Measurements from ENCODE around the gene XYLT1. TPM values are rescaled to one million over a fixed set of nuclear protein-coding genes. Genes with fewer than 3 reads are reported as not detected.

Gene XYLT1
- total RNA-seq, 2 donors from 2014 or later, result 21.4 to 22.6 TPM

DNA sequence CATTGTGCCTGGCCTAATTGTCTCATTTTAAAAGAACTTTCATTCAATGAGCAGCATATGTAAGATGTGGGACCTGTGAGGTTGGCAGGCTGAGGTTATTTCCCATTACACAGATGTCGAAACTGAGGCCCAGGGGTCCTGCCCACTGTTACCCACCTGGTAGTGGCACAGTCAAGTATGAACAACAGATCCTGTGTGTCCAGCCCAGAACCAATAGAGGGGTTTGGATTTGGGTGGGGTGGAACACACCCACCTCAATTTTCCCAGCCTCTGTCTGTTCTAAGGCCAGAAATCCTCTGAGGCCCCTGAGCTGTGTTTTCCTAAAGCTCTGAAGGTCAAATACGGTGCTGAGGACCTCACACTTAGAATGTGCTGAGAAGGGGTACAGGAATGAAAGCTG lies 179.5 kb downstream of the XYLT1 start:
- Mint-ChIP-seq H3K36me3 (ENCODE audit: low read depth) (no peaks in the 10 kb centered on the region), H3K27ac (peak overlapping the region; percentile 17), H3K9me3 (no peaks in the 10 kb centered on the region), H3K4me1 (peaks cover 6% of the 10 kb centered on the region), H3K4me3 (no peak overlapping the region), H3K27me3 (no peaks in the 10 kb centered on the region)
- ATAC-seq (replicated peaks), result no peak

DNA sequence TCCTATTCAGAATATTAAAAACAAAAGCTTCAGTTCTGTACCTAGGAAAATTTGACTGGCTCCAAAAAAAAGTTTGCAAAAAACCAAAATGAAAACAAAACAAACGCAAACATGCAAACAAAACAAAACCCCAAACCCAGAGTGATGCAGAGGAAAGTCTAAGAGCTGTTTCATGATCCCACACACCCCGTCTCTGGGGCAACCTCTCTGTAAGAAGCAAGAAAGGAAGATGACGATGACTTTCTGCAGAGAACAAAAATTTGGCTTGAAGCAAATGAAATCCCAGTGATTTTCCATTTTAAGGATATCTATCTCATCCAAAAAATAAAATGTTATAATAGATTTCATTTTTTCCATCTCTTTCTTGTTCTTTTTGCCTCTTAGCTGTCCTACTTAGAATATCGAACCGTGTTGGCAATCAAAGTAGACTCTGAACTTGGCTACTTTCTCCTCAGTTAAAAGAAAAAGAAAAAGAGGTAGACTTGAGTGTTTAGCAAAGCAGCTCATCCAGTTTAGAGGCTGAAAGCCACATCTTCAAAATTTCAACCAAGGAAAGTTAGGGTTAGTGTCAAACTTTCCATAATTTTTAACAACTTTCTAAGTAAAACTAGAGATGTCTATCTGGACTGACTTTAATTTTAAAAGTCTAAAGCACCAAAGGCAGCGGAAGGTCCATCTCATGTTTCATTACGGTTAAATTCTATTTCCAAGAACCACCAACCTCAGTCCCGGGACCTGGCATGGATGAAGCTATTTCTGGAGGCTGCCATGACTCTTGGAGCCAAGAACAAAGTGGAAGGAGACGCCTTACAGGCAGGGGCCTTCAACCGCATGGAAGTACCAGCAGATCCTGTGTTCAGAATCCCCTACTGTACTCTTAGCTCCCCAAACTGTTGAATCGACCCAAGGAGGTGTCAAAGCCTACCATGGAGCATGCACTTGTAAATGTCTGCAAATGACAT lies 180.8 kb downstream of the XYLT1 start:
- Mint-ChIP-seq H3K4me3 (no peak overlapping the region), H3K27ac (no peak overlapping the region), H3K4me1 (peaks cover 4% of the 10 kb centered on the region), H3K9me3 (no peaks in the 10 kb centered on the region), H3K27me3 (no peaks in the 10 kb centered on the region), H3K36me3 (ENCODE audit: low read depth) (no peaks in the 10 kb centered on the region)
- ATAC-seq (replicated peaks), result no peak

DNA sequence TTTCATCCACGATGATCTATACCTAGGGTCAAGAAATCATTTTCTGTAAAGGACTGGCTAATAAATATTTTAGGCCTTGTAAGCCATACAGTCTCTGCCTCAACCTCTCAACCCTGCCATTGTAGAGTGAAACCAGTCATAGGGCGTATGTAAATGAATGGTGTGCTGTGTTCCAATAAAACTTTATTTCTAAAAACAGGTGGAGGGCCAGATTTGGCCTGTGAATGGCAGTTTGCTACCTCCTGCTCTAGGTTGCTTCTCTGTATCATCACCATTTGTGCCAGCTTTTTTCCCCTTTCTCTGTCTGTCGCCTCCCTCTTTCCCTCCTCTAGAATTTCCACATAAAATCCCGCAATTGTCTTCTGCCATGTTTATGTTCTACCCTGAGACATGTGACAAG lies 181.7 kb downstream of the XYLT1 start:
- H3K4me3 Mint-ChIP-seq, result no peak overlapping the region
- peaks cover 4% of the 10 kb centered on the region for H3K4me1 Mint-ChIP-seq
- H3K27me3 Mint-ChIP-seq, result no peaks in the 10 kb centered on the region
- ATAC-seq (replicated peaks), result no peak
- no peak overlapping the region for H3K27ac Mint-ChIP-seq
- H3K9me3 Mint-ChIP-seq, result no peaks in the 10 kb centered on the region
- H3K36me3 Mint-ChIP-seq (ENCODE audit: low read depth), result no peaks in the 10 kb centered on the region

DNA sequence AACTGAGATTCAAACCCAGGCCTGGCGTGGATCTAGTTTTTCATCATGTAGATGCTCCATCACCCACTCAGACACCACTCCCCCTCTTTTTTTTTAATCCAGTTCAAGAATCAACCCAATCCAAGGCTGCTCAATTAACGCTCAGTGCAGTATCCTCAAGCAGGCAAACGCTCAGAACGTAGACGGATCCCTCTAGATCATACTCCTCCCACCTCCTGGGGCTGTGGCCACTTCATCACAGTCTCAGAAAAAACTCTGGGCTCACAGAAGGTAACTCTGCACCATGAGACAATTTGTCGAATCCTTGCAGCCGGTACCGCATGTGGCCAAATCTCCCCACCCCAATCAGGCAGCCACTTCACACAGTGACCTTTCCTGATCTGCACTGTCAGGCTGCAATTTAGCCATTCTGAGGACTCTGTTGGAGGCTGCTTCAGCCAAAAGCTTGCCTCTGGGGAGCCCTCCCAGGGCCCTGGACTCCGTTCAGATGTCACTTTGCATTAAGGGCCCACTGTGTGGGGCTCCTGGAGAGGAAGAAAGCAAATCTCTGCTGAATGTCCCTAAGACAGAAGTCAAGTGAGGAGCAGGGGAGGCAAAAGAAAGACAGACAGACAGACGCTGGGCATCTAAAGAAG lies 183.5 kb downstream of the XYLT1 start:
- peaks cover 10% of the 10 kb centered on the region for H3K4me1 Mint-ChIP-seq
- ATAC-seq (replicated peaks), result no peak
- no peak overlapping the region for H3K27ac Mint-ChIP-seq
- no peaks in the 10 kb centered on the region for H3K9me3 Mint-ChIP-seq
- H3K36me3 Mint-ChIP-seq (ENCODE audit: low read depth), result no peaks in the 10 kb centered on the region
- no peak overlapping the region for H3K4me3 Mint-ChIP-seq
- H3K27me3 Mint-ChIP-seq, result no peaks in the 10 kb centered on the region

DNA sequence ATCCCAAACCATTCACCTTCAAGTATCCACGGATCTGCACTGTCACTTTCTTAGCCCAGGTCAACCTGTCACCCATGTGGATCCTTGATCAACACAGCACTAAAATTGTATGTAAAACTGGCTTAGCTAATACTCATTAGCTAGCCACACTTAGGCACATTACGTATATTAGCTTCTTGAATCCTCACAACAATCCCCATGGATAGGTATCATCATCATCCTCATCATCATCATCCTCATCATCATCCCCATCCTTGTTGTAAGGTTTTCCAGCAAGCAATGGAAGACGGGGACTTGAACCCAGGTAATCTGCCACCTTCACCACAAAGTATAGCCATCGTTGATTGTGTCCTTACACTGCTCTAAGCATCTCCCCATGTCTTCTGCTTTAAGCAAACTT lies 184.3 kb downstream of the XYLT1 start:
- H3K9me3 Mint-ChIP-seq, result no peaks in the 10 kb centered on the region

DNA sequence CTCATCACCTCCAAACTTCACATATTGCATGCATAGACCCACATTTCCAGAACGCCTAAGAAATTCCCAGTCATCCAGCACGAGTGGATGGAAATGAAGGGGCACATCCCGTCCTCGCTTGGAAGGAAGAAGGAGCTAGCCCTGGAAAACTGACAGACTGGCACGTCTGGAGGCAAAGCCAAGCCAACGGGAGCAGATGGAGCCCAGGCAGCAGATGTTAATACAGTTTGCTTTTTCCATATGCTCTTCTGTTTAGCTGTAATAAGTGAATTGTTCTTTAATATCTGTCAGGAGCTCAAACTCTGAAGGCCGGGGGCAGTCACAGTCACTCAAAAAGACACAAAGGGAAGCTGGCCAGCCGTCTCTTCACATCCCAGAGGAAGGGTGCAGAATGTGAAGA lies 187.7 kb downstream of the XYLT1 start:
- Mint-ChIP-seq H3K27me3 (no peaks in the 10 kb centered on the region), H3K4me3 (no peak overlapping the region), H3K27ac (no peak overlapping the region), H3K9me3 (no peaks in the 10 kb centered on the region), H3K4me1 (peaks cover 14% of the 10 kb centered on the region), H3K36me3 (ENCODE audit: low read depth) (no peaks in the 10 kb centered on the region)
- no peak for ATAC-seq (replicated peaks)

More for the DNA sequence above, 184.3 kb downstream of the XYLT1 start:
- no peak for ATAC-seq (replicated peaks)
- Mint-ChIP-seq H3K27ac (no peak overlapping the region), H3K4me1 (peaks cover 10% of the 10 kb centered on the region), H3K27me3 (no peaks in the 10 kb centered on the region), H3K4me3 (no peak overlapping the region), H3K36me3 (ENCODE audit: low read depth) (no peaks in the 10 kb centered on the region)

DNA sequence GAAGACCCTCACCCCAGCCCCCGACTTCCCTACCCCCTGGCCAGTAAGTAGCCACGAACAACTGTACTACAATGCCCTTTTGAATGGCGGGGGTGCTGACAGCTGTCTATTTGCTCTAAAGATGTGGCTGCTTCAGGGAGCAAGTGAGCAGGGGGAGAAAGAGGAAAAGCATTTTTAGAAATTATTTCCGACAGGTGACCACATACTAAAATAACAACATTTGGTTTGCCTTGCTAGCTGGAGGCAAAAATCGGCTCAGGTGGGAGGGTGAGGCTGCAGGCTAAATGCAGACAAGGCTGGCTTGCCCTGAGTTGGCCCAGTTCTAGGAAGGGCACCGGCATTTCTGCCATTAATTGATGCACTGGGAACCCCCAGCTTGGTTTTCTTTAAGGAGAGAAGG lies 188.5 kb downstream of the XYLT1 start:
- no peak overlapping the region for H3K27ac Mint-ChIP-seq
- H3K9me3 Mint-ChIP-seq, result no peaks in the 10 kb centered on the region
- H3K4me1 Mint-ChIP-seq, result peaks cover 14% of the 10 kb centered on the region
- no peak for ATAC-seq (replicated peaks)
- H3K36me3 Mint-ChIP-seq (ENCODE audit: low read depth), result no peaks in the 10 kb centered on the region
- H3K4me3 Mint-ChIP-seq, result no peak overlapping the region
- no peaks in the 10 kb centered on the region for H3K27me3 Mint-ChIP-seq

DNA sequence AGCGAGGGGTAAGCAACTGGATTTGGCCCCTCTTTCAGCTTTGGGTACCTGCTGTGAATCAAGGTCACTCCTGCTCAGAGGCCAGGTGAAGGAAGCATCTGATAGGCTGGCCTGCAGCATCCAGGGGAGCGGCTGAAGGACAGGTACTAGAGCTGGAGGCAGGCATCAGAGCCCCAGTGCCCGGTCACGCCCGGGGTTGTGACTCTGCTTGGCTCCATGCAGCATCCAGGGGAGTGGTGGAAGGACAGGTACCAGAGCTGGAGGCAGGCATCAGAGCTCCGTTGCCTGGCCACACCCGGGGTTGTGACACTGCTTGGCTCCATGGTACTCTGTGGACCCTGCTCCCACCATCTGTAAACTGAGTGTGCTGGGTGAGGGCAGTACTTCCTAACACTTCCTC lies 189.7 kb downstream of the XYLT1 start:
- no peak overlapping the region for H3K4me3 Mint-ChIP-seq
- H3K9me3 Mint-ChIP-seq, result no peaks in the 10 kb centered on the region
- H3K36me3 Mint-ChIP-seq (ENCODE audit: low read depth), result no peaks in the 10 kb centered on the region
- no peaks in the 10 kb centered on the region for H3K27me3 Mint-ChIP-seq
- no peak overlapping the region for H3K27ac Mint-ChIP-seq
- ATAC-seq (replicated peaks), result no peak
- H3K4me1 Mint-ChIP-seq, result peaks cover 14% of the 10 kb centered on the region

DNA sequence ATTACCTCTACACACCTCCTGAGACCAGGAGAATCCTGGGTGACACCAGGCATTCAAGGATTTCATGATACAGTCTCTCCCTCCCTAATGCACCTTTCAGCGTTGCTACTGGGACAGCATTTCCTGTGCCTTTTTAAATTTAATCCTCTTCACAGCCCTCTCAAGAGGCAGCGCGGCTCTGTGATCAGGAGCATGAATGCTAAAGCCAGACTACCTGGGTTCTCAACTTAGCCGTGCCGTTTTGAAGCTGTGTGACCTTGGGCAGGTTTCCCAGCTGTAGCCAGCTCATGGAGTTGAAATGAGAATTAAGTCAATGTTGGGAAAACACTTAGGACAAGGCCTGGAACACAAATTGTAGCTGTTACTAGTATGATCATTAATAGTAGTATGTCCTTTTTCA lies 191.8 kb downstream of the XYLT1 start:
- Mint-ChIP-seq H3K27me3 (no peaks in the 10 kb centered on the region), H3K9me3 (no peaks in the 10 kb centered on the region), H3K27ac (no peak overlapping the region), H3K36me3 (ENCODE audit: low read depth) (no peaks in the 10 kb centered on the region), H3K4me3 (no peak overlapping the region), H3K4me1 (peaks cover 24% of the 10 kb centered on the region)
- ATAC-seq (replicated peaks), result no peak

DNA sequence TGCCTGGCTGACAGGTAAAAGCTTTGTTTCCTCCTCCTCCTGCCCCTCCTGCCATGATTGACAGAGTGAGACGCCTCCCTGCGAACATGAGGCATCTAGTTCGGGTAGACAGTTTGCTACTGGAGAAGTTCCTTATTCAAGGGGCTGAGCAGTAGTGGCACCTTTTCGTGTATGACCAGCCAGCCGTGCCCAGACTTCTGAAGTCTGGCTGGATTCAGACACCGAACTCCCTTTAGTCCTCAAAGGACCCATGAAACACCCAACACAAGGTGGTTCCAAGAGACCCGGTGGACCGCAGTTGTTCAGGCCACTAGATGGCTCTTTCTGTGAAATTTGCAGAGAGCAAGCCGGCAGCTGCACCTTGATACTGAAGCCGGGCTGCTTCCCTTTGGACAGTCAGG lies 192.8 kb downstream of the XYLT1 start:
- Mint-ChIP-seq H3K27me3 (no peaks in the 10 kb centered on the region), H3K9me3 (no peaks in the 10 kb centered on the region), H3K27ac (no peak overlapping the region), H3K4me3 (no peak overlapping the region), H3K4me1 (peaks cover 24% of the 10 kb centered on the region), H3K36me3 (ENCODE audit: low read depth) (no peaks in the 10 kb centered on the region)
- no peak for ATAC-seq (replicated peaks)

DNA sequence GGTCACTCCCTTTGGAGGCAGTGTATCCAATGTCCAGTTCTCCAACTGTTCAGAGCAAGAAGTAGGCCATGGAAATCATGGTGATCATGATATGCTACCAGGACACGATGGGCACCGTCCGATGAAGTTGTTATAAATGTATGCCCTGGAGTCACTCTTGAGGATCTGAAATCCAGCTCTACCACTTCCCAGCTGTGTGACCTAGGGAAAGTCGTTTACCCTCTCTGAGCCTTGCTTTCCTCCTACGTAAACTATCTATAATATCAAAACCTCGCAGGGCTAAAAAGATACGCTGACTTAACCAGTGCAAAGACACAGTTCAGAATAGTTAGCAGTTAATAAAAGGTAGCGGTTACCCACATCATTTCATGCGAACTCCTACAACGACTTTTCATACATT lies 194.2 kb downstream of the XYLT1 start:
- Mint-ChIP-seq H3K27ac (no peak overlapping the region), H3K36me3 (ENCODE audit: low read depth) (no peaks in the 10 kb centered on the region), H3K4me1 (peaks cover 30% of the 10 kb centered on the region), H3K27me3 (no peaks in the 10 kb centered on the region), H3K4me3 (no peak overlapping the region), H3K9me3 (no peaks in the 10 kb centered on the region)
- ATAC-seq (replicated peaks), result no peak

DNA sequence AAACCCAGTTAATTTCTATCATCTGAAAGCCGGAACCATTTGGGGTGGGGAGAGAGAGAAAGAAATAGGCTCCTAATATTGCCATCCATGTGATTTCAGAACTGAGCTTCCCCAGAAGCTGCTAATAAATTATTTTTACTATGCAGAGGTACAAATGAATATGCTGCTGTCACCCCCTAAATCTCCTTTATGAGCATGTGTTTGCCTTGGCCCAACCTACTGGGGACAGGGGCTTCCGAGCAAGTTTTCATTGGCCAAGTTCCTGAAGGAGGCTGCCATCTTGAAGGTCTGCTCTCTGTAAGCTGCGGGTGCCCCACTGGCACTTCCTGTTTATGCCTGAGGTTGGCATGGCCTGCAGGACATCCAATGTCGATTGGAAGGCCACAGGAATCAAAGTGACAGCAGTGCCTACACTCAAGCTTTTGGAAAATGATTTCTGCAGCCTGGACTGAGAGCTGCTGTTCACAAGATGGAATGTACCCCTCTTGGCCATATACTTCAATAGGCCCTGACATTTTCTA lies 194.7 kb downstream of the XYLT1 start:
- no peaks in the 10 kb centered on the region for H3K36me3 Mint-ChIP-seq (ENCODE audit: low read depth)
- H3K4me3 Mint-ChIP-seq, result no peak overlapping the region
- H3K4me1 Mint-ChIP-seq, result peaks cover 34% of the 10 kb centered on the region
- no peak for ATAC-seq (replicated peaks)
- H3K9me3 Mint-ChIP-seq, result no peaks in the 10 kb centered on the region
- H3K27me3 Mint-ChIP-seq, result no peaks in the 10 kb centered on the region
- no peak overlapping the region for H3K27ac Mint-ChIP-seq

DNA sequence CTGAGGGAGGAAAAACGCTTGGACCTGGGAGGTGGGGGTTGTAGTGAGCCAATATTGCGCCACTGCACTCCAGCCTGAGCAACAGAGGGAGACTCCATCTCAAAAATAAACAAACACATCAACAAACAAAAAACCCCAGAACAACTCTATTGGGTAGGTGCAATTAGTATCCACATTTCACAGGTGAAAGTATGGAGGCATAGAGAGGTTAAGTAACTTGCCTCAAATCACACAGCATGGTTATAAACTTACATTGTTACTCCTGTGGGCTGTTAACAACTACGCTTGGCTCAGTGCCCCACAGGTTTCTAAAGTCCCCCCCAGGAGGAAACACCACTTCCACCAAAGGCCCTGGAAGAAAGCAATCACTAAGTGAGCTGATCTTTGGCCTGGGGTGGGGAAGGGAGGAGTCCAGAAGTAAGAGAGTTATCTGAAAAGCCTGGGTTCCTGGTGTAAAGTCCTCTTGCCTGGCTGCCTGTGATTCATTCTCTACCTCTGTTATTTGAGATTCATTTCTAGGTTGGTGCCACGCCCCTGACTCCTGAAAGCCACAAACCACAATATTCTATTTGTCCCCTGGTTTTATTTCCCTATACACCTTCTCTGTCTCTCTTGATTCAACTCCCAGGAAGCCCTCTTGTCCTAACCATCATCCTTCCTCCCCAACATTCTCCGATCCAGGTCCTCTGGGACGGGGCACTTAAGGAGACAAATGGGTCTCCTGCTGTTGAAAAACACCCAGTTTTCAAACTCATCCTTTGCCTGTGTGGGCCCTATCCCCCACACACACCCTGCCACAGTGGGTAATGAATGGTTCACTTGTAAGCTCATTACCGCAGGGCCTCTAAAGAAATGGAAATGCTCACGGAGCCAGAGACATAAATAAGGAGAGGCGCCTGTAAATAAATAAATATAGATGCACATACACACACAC lies 195.4 kb downstream of the XYLT1 start:
- Mint-ChIP-seq H3K4me3 (peak overlapping the region; percentile 2), H3K4me1 (peaks cover 36% of the 10 kb centered on the region), H3K27me3 (no peaks in the 10 kb centered on the region), H3K27ac (no peak overlapping the region), H3K36me3 (ENCODE audit: low read depth) (no peaks in the 10 kb centered on the region), H3K9me3 (no peaks in the 10 kb centered on the region)
- peak; percentile 71 for ATAC-seq (replicated peaks)

DNA sequence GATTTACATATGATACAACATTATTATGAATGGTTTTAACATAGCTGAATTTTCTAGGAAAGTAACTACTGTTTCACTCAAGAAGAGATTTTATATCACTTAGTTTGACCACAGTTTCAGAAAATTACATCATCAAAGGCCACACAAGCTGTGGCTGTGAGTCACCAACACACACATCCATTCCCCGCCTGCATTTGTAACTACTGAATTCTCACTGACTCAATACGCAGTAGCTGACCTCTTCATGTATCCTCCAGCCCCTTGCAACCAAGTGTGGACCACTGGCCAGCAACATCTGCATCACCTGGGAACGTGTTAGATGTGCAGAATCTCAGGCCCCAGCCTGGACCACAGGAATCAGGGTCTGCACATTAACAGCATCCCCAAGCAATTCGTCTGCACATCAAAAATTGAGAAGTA lies 197.6 kb downstream of the XYLT1 start:
- H3K36me3 Mint-ChIP-seq (ENCODE audit: low read depth), result no peaks in the 10 kb centered on the region
- peak overlapping the region; percentile 6 for H3K27ac Mint-ChIP-seq
- ATAC-seq (replicated peaks), result peak; percentile 94
- H3K9me3 Mint-ChIP-seq, result no peaks in the 10 kb centered on the region
- H3K4me3 Mint-ChIP-seq, result peak overlapping the region; percentile 57
- no peaks in the 10 kb centered on the region for H3K27me3 Mint-ChIP-seq
- H3K4me1 Mint-ChIP-seq, result peaks cover 32% of the 10 kb centered on the region
